NCI-H526 treated with DMSO at 0.1 percent for 48 hours (cell line): ENCODE measurements around the gene AUTS2.
"Not testable (repeated sequence)": the region's sequence is repeated elsewhere in the genome, so short reads cannot be mapped to it uniquely, and the experiment has no call there.

Experiments used
- DNase-seq: peaks from one replicate; lab custom pipeline; 2025; lab: John Stamatoyannopoulos, UW

AUTS2 gene

DNA sequence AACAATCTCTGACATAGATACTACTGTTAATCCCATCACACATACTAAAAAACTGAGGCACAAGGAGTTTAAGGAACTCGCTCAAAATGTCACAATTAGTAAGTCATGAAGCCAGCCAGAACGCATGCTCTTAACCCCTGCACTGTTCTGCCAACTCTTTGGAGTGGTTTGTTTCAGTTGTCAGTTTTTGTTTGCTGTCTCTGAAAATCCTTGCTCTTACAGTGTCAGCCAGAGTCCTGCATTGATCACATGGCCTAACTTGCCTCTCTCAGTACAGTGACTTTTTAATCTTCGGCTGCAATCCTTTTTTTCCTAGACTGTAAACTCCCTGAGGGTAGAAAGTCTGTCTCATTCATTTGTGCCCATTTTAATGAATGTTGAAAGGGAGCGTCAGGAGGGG is 753.8 kb downstream of the AUTS2 start:
- no peak for DNase-seq

DNA sequence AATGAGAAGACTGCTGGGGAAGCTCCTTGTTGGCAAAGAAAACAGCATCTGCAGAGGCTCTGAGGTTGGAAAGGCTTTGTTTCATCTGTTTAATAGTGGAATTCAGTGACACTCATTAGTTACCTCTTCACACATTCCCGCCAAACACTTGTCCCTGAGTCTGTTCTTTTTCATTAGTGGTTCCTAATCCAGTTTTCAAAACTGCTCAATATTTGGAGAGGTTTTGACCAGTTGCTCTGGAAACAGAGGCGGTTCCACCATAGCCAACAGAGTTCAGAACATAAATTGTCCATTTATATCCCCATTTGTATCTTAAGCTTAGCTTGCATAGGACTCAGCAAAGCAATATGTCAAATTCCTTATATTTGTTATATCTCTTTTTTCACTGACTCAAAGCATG is 754.6 kb downstream of the AUTS2 start:
- DNase-seq, result no peak

DNA sequence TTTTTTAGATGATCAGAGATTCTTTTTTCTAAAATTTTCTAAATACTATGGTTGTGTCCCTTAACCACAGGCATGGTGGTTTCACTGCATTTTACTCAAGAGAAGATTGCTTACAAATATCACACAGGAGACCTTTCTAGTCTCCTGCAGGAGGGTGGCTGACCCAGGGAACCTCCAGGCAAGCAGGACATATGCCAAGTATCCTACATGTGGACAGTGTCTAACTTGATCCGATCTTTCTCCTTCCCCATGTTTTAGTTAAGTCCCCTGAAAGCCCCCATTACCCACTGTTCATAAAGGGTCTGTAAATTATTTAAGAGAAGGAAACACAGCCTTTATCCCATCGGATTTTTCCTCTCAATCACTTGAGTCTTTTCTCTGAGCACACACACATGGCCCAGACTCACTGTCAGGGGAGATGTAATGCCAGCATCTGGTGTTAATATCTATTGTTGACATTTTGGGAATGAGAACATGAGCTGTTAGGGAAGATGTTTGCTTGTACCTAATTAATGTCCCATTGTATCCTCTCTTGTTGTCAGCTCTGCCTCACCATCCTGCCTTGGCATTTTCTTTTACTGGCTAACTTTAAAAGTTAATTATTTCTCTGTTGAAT is 755.2 kb downstream of the AUTS2 start:
- no peak for DNase-seq

DNA sequence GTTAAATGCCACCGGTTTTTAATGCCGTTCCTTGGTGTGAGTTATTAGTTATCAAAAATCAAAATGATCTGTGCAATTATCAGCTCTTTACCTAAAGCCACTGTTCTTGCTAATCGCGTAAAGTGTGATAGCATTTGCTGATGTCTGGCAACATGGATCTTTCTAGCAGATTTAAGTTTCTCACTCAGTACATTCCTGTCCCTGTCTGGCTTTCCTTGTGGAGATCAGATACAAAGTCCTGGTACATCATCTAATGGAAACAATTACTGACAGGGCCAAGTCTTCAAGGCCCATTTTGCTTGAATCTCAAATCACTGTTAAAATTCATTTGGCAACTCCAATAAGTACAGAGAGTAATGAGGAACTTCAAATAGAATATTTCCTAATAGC is 755.7 kb downstream of the AUTS2 start:
- no peak for DNase-seq

DNA sequence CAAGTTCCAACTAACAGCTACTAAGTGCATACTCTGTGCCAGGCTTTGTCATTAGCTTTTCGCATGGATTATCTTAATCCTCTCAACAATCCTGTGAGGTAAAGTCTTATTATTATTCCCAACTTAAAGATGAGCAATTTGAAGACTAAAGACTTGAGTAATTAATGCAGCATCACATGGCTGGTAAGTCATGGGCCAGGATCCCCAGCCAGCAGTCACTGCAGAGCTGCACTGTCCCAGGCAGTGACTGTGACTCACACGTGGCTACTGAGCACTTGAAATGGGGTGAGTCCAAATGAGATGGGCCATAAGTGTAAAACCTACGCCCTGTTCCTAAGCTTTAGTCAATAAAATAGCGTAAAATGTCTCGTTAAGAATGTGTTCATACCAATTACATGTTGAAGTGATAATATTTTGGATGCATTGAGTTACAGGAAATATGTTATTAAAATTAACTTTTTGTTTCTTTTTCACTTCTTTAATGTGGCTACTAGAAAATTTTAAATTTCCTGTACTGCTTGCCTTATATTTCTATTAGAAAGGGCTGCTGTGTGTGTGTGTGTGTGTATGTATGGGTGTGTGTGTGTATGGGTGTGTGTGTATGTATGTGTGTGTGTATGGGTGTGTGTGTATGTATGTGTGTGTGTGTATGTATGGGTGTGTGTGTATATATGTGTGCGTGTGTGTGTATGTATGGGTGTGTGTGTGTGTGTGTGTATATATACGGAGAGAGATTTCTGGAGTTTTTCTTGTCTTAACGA is 756.3 kb downstream of the AUTS2 start:
- no peak for DNase-seq

DNA sequence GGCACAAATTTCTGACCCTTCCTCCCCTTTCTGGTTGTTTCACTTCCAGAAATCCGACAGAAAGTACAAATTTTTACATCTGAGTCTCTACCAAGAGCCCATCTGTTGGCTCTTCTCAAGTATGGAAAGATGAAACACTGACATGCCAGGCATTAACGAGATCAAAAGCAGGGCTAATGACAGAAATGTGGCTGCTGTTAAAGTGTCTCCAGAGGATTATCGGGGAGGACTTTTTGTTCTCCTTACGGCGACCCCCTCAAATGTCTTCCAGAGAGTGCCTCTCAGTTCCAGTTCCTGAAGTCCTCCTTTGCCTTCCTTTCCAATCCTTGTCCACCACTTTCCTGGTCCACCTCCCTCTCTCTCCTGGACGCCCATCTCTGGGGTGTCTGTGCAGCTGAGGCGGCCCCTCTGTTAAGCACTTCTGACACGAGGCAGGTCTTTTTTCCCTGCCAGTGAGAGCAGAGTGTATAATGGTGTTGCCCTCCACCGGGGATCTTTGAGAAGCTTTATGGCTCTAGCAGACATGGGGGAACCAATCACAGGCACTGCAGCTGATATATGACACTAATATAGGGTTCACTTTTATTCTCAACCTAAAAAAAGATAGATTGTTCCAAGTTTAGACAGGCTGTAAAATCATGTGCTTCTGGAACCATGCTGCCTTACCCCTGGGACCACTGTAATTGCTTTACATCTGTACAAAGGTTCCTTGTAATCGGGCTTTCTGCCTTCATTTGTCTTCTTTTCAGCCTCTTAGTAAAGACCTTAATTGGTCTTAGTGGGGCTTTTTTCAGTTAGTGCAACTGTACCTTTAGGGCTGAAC is 757.1 kb downstream of the AUTS2 start:
- DNase-seq, result no peak

DNA sequence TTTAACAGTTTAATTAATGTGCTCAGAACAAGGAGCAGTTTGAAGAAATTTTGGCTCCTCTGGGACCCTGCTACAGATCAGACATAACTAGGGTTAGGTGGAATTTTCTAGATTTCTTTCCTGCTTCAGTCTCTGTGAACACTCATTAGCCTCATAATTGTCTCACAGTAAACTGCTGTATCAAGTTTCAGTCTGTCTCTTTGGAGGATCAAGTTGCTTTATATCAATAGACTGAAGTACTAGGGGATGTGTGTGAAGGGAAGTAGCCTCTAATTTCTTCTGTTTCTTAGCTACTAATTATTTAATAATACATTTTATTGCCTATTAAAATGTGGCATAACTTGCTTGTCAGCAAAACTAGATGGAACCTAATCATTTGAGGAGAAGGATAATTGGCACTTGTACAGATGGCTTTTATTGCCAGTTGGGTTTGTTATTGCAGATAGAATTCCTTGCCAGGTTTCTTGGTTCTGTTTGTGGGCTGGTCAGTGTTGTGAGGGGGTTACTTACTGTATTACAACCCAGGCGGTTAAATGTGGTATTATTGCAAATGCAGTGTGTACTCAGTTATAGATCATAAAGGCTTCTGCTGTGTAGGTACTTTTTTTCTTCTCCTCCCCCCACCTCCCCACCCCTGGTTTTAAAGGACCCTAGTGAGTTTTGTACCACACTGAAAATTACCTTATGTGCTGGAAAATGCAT is 758.0 kb downstream of the AUTS2 start:
- DNase-seq, result peak; percentile 54

DNA sequence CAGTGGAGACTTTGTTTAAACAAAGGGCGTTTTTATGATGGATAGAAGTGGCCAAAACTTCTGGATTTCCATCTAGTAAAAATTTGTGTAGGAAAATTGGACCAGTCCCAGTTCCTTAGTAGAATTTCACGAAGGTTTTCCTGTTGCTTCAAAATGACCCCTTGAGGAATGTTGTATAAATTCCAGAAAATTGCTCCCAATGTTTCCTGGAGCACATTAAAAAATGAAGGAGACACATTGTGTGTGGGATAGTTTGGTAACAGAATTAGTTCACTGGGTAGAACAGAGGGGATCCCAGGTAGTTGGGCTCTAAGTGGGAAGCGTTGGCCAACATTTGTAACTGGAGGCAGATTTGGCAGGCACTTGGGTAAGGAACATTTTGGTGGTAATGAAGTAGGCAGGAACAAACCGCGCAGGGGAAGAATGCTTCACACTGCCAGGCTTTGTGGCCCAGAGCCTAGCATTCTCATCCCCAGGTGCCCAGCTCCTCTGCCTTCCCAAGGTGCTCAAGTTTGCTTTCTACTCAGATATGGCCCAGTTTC is 758.6 kb downstream of the AUTS2 start:
- DNase-seq, result no peak

DNA sequence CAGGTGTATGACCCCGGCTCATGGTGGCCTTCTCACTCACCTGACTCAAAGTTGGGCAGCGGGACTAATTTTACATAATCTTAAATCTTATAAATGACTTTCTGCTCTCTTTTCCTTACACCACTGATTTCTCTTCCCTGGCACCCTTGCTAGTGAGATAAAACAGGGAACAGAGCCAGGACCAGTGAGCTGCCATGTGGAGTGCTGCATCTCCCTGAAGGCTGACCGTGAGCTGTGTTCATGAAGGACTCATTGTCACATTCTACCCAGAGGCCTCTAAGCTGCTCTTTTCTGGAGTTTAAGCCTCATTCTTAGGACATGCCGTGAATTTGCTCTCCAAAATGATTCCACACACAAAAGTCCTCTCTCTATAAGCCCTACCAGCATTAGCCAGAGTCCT is 762.3 kb downstream of the AUTS2 start:
- DNase-seq, result no peak

DNA sequence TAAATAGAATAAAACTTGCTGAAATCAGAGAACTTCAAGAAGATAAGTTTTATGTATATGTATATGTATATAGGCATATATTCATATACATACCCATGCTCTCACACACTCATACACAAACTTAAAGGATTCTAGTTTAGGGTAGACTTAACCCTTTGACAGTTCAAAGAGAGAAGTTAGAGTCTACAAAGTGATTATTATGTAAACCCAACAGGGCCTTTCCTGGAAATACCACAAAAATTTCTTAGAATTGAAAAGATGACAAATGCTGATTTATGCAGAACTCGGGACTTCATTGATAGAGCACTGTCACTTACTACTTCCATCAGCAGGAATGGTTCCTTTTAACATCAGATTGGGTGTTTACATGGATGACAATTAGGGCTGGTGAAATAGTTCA is 763.5 kb downstream of the AUTS2 start:
- DNase-seq, result no peak

DNA sequence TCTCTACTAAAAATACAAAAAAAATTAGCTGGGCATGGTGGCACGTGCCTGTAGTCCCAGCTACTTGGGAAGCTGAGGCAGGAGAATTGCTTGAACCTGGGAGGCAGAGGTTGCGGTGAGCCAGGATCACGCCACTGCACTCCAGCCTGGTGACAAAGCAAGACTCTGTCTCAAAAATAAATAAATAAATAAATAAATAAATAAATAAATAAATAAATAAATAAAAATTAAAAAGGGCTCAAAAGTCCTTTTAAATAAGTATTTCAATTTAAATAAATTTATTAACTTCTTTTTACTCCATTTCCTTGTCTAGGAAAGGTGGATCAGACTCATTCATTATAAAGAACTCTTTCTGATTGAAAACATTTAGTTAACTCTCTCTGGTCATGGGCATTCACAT is 766.1 kb downstream of the AUTS2 start:
- DNase-seq, result not testable (repeated sequence)

DNA sequence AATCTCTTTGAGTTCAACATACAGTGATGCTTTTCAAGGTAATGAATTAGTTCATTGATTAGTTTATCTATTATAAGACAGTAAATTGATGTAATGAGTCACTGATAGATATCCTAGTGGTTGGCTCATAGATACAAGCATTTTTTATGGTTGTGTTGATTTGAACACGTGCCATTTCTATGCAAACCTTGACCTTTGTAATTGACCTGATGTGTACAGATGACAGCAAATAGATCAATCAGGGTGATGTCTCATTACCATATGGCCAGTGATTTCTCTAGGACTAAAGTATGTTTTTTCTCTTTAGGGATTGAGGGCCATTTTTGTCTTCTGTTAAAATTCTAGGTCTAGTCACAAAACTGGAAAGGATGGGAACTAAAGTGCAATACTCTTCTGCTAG is 773.4 kb downstream of the AUTS2 start:
- DNase-seq, result no peak

DNA sequence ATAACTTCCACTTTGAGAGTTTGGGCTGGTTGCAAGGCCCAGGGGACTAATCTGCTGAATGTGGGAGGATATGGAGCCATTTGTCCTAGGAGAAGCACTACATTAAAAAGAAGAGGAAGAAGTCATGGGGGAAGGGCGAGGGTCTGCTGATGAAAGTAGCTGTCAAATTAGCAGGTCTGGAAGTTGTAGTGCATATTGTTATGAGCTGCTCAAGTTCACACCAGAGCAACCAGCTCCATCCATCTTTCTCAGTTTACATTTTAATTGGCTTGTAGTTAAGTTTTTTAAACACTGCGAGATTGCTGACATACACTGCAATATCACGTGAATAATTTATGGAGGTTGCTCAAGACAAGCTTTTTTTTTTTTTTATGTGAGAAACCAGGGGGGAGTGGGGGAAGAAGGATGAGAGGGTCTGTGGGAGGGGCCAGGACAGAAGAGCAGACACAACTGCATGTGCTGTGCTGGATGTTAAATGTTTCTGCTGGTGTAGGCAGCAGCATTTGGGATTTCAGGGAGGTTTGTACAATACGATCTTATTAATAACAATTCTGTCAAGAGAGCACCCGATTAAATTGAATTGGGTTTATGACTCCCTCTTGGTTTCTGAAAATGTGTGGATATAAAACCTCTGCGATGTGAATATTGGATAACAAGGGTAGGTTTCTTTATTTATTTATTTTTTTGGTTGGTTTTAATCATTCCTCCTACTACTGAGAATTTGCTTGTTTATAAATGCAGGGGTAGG is 774.7 kb downstream of the AUTS2 start:
- DNase-seq, result no peak

DNA sequence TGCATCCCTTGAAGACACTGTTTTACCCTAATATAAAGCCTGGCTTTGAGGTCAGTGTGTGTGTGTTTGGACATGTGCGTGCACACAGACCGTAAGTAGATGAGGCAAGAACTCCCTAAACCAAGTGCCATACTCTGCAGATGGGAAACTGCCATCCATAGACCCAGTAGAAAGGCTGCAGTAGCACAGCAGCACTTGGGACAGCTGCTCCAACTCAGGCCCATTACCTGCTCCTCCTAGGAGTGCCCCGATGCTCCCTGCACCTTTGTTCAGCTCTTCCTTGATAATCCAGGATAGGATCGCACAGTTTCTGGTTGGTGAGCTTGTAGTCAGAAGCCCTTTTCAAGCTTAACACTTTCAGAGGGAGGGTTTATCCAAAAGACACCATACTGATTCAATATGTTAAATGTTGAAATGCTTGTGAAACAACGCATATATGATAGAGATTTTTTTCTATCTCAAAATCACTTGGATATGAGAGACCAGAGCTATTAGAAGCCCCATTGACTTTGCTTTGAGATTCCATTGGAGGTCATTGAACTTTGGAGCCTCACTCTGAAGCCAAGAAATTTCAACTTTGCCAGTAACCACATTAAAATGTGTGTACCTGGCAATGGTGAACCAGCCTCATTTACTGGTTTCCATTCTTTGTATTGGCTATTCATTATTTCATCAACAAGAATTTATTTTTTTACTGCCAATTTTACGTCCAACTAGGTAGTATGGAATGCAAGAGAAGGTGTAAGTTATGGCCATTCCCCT is 776.7 kb downstream of the AUTS2 start:
- no peak for DNase-seq

DNA sequence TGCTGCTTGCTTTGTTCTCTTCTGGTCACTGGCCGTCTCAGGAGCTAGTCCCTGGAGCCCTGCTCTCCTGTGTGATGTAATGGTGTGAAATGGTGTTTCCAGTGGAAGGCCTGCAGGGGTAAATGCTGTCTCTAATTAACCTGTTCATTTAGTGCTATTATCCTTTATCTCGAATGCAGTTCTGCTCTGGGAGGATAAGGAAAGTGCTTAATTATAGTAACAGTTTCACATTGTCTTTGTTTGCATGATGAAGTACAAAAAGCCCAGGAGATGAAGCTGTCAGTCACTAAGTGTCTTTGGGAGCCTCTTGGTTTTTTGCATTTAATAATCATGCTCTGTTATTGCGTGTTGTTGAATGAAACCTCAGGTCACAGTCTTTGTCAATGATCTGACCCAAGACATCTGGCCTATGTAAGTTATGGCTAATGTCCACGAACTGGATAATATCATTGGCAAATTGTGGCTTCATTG is 778.3 kb downstream of the AUTS2 start:
- no peak for DNase-seq

DNA sequence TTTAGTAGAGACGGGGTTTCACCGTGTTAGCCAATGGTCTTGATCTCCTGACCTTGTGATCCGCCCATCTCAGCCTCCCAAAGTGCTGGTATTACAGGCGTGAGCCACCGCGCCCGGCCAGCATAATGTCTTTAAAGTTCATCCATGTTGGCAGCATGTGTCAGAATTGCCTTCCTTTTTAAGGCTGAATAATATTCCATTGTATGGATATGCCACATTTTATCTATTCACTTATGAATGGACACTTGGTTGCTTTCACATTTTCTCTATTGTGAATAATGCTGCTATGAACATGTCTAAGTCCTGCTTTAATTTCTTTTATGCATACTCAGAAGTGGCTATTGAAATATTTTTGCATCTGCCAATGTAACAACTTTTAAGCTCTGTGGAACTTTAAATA is 779.7 kb downstream of the AUTS2 start:
- no peak for DNase-seq

DNA sequence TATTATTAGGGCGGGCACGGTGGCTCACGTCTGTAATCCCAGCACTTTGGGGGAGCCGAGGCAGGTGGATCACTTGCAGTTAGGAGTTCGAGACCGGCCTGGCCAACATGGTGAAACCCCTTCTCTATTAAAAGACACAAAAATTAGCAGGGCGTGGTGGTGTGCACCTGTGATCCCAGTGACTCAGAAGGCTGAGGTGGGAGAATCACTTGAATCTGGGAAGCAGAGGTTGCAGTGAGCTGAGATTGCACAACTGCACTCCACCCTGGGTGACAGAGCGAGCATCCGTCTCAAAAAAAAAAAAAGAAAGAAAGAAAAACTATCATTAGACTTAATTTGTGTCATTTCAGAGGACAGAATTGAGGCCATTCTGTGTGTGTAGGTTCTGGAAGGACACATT is 780.9 kb downstream of the AUTS2 start:
- no peak for DNase-seq

DNA sequence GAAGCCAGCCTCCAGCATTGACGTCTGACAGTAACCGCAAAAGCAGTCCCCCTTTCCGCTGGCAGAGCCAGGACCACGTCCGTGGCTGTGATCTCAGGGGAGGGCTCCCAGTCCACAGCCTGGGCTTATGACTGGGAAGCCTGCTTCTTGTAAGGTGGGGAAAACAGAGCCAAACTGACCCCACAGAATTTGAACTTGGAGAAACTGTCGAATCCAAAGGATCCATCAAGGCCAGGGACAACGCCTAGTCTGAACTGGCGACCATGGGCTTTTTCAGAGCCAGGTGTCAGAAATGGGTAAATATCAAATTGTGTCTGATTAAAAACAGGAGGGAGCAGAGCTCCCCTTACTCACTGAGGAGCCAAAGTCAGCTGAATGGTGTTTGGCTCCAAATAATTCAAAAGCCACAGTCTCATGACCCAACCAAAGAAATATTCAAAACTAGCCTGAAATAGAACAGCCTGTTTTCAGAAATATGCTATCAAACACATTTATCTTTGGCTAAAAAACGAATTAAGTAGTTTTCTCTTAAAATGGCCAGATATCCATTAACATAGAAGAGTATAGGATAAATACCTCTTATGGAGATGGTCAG is 782.2 kb downstream of the AUTS2 start:
- no peak for DNase-seq

DNA sequence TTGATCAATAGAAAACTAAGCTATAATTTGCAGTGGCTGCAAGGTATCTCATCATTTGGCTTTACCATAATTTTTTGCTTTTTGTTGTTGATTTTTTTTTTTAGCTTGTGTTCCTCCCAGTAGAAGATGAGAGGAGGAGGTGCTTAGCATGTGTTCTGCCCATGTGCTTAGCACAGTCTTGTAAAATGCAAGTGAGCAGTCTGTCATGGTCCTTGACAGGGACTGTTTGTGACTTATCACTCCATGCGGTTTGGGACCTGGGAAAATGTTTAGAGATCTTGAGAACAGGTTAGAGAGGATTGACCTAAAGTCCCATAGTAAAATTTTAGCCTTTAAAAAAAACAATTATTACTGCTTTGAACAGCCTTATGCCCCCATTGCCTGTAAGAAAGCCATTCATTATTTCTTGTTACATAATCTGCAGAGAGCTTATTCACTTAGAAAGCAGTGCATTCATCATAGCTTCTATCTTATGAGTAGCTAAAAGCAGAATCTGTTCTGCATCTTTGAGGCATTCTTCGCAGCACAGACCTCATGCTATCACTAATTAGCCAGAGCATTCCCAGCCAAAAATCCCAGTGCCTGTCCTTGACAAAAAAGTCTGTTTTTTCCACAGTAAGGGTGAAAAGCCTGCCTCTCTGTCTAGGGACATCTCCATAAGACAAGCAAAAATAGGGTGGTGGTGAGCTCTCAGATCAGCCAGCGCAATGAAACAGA is 784.9 kb downstream of the AUTS2 start:
- no peak for DNase-seq

DNA sequence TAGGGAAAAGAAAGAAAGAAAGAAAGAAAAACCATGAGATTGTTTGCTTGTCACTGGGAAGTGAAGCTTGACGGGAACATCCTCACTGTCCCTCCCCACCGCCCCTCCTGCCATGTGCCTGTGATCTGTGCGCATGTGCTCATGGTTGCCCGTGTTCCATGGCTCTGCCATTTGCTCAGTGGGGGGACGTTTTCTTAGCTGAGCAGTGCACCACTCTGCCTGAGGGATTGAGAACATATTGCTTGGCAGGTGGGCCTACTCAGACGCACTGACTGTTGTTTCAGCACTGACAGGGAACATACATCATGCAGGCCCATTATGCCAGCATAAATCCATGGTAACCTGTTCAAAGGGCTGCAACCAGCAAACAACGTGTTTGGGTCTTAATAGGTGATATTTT is 785.7 kb downstream of the AUTS2 start:
- DNase-seq, result no peak
